ENCODE measurements around the gene DNAJC16. TPM values are rescaled to one million over a fixed set of nuclear protein-coding genes. Genes with fewer than 3 reads are reported as not detected.

DNAJC16 gene
- polyA plus RNA-seq, 1 donor = 15.1 TPM

DNA sequence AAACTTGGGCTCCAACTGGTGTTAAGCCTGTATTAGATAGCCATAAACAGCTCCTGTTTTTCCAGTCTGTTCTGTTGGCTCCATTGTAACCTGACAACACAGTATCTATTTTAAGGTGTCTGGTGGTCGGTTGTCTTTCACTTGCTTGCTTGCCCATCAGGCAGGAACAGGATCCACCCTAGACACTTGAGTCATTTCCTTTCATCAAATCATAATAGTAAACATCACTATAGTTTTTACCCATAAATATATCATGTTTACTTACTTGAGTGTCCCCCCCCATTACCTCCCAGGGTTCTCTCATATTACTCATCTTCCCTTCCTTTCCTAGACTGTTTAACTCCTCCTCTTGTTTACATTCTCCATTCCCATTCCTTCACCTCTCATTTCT lies 93.5 kb downstream of the DNAJC16 start:
- no peak for DNase-seq (ENCODE audit: low read depth)

DNA sequence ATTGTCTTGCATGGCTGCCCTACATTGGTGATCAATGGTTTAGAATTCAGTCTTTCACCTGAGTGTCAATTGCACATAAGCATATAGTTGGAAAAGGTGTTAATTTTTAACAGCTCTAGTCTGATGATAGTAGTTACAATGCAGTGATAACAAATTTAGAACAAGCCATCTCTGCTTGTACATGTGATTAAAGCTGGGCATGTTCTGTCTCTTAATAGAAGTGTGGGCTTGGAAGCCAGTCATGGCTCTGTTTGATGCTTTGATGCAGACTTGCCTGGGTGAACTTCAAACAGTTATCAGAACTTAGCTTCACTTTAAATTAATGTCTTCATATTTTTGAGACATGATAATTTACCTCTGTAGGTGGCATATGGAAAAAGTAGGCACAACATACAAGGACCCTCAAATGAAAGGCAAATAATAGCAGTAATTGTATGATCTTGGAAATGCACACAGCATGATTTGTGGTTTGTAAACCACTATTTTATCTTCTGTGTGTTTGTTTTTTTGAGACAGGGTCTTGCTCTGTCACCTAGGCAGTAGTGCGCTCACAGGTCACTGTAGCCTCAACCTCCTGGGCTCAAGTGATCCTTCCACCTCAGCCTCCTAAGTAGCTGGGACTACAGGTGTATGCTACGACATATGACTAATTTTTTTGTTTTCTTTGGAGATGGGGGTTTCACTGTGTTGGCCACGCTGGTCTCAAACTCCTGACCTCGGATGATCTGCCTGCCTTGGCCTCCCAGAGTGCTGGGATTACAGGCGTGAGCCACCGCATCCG lies 94.4 kb downstream of the DNAJC16 start:
- no peak for DNase-seq (ENCODE audit: low read depth)

DNA sequence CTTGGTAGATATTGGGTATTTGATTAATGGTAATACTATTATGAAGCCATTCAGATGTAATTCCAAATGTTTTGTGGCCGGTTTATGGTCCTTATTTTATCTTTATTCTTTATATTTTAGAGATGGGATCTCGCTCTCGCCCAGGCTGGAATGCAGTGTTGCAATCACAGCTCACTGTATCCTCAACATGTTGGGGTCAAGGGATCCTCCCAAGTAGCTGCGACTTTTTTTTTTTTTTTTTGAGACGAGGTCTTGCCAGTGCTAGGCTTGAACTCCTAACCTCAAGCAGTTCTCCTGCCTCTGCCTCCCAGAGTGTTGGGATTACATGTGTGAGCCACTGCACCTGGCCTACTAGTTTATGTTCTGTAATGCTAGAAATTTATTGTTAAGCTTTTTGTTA lies 95.3 kb downstream of the DNAJC16 start:
- no peak for DNase-seq (ENCODE audit: low read depth)

DNA sequence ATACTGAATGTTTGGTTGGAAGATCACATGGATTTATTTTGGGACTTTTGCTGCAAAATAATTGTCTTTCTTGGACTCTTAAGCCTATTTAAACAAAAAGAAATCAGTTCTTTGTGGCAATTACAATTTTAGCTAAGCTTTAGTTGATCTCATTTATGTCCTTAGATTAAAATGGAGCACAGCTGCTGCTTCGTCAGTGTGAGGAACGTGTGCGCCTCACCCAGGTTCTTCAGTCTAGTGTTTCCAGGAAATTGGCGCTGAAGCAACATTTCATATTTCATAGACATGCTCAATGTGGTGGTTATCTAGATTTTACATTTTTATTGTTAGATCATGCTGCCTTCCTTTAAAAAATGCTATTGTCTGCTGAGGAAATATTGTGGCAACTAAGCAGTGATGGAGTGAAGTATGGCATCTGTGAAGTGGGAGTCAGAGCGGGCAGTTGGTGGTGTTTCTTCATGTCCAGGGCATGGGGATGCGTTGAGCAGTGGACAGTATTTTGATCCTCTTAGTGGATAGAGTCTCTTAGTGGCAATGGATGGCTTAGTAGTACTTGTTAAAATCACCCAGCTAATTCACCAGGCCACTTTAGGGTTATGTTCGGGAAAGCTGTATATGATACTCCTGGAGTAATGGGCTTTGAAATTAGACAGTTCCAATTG lies 96.2 kb downstream of the DNAJC16 start:
- DNase-seq (ENCODE audit: low read depth) = no peak

DNA sequence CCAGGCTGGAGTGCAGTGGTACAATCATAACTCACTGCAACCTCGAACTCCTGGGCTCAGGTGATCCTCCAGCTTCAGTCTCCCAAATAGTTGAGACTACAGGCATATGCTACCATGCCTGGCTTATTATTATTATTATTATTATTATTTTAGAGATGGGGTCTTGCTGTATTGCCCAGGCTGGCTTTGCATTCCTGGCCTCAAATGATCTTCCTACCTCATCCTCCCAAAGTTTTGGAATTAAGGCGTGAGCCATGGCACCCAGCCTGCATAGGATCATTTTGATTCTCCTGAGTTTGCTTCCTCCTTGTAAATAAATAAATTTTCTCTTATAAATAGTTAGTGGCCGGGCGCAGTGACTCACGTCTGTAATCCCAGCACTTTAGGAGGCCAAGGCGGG lies 96.8 kb downstream of the DNAJC16 start:
- no peak for DNase-seq (ENCODE audit: low read depth)

DNA sequence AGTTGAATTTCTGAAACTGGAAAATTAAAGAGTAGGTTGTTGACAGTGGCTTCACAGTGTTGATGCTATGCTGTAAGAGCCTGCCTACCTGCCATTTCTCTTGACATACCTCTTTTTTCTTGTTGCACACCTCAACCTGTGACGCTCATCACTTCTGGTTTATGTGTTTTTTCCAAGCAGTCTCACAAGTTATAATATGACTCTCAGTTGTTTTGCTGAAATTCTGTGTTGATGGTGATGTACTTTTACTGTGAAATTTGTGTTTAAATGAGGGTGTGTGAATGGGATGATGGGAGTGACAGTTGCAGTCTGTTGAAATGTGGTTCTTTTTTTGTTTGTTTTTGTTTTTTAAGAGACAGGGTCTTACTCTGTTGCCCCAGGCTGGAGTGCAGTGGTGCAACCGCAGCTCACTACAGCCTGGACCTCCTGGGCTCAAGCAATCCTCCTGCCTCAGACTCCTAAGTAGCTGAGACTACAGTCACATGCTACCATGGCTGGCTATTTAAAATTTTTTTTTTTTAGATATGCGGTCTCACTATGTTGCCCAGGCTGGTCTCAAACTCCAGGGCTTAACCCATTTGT lies 97.6 kb downstream of the DNAJC16 start:
- DNase-seq (ENCODE audit: low read depth) = no peak

DNA sequence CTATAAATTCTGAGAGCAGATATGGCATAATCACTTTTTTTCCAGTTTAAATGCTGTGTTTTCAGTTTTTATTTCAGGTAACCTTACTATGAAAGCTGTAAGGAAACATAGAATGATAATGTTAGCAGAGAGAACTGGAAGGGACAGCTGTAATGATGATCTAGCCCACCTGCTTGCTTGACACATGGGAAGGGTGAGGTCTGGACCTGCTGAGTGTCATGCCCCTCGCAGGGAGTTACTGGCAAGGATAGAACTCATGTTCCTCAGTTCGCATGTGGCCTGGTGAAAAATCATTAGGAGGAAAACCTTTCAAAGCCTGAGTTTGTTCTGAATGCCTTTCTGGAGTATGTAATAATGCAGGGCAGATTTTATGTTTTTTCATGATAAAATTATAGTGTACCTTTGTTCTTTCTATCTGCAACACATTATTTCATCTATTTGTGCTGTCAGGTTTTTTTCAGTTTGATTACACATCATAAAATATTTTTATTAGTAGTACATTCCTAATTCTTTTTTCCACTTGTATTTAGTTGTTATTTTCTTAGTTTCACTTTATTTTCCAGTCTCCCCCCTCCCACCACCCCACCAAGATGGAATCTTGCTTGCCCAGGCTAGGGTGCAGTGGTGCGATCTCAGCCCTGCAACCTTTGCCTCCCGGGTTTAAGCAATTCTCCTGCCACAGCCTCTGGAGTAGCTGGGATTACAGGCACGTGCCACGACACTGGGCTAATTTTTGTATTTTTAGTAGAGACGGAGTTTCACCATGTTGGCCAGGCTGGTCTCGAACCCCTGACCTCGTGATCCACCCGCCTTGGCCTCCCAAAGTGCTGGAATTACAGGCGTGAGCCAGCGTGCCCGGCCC lies 98.6 kb downstream of the DNAJC16 start:
- no peak for DNase-seq (ENCODE audit: low read depth)

Other genes with a start within 250 kb of the DNAJC16 start
- 28.8 TPM for gene EFHD2, start 117.0 kb upstream of the DNAJC16 start, polyA plus RNA-seq (ENCODE audit: insufficient read length)
- 1.1 TPM for gene CTRC, start 88.4 kb upstream of the DNAJC16 start, polyA plus RNA-seq (ENCODE audit: insufficient read length)
- 0.35 TPM for gene CELA2A, start 70.1 kb upstream of the DNAJC16 start, polyA plus RNA-seq (ENCODE audit: insufficient read length)
- 3.1 TPM for gene CELA2B, start 50.7 kb upstream of the DNAJC16 start, polyA plus RNA-seq (ENCODE audit: insufficient read length)
- gene CASP9, start 2.6 kb upstream of the DNAJC16 start, polyA plus RNA-seq (ENCODE audit: insufficient read length) = 19.1 TPM
- 3.7 TPM for gene AGMAT, start 58.2 kb downstream of the DNAJC16 start, polyA plus RNA-seq (ENCODE audit: insufficient read length)
- 21.0 TPM for gene DDI2, start 90.6 kb downstream of the DNAJC16 start, polyA plus RNA-seq (ENCODE audit: insufficient read length)
- 51.5 TPM for gene PLEKHM2, start 157.5 kb downstream of the DNAJC16 start, polyA plus RNA-seq (ENCODE audit: insufficient read length)
- 6.9 TPM for gene SLC25A34, start 209.4 kb downstream of the DNAJC16 start, polyA plus RNA-seq (ENCODE audit: insufficient read length)
- not detected for gene TMEM82, start 215.7 kb downstream of the DNAJC16 start, polyA plus RNA-seq (ENCODE audit: insufficient read length)
- 39.5 TPM for gene FBLIM1, start 231.9 kb downstream of the DNAJC16 start, polyA plus RNA-seq (ENCODE audit: insufficient read length)